WTC11 (cell line): ENCODE measurements around the gene CTBP1. TPM values are rescaled to one million over a fixed set of nuclear protein-coding genes. Genes with fewer than 3 reads are reported as not detected.

Source experiments
- ATAC-seq: fragments of 200-7000 bp; cut with Tn5 transposase; 2 replicates; pipeline ENCODE4 v1.10.0; 2021; ENCODE audit warnings: mild to moderate bottlenecking, moderate library complexity
- CTCF ChIA-PET: fragments of 300-600 bp; sonication (Branson Sonifier 250); formaldehyde crosslinking; loops from one replicate; lab custom pipeline; 2021; ENCODE audit warnings: antibody characterized with exemption; lab: Charles Lee
- POLR2A ChIA-PET: fragments of 350-600 bp; sonication (Branson Sonifier 250); formaldehyde crosslinking; loops from one replicate; lab custom pipeline; 2021; ENCODE audit warnings: antibody characterized with exemption; lab: Charles Lee
- DNase-seq: peaks from one replicate; pipeline ENCODE4 v3.0.0; 2021; ENCODE audit warnings: low spot score
- H3K27ac Mint-ChIP-seq: 2 replicates; pipeline ENCODE4 v1.8.0; 2021; ENCODE audit warnings: mixed read lengths
- H3K27me3 Mint-ChIP-seq: 2 replicates; pipeline ENCODE4 v1.8.0; 2021; ENCODE audit warnings: low read depth, mild to moderate bottlenecking, moderate library complexity, mixed read lengths
- H3K36me3 Mint-ChIP-seq: 2 replicates; pipeline ENCODE4 v1.8.0; 2021; ENCODE audit warnings: mixed read lengths
- H3K4me1 Mint-ChIP-seq: 2 replicates; pipeline ENCODE4 v1.8.0; 2022; ENCODE audit warnings: mixed read lengths
- H3K4me3 Mint-ChIP-seq: 2 replicates; pipeline ENCODE4 v1.8.0; 2021; ENCODE audit warnings: mild to moderate bottlenecking, moderate library complexity, mixed read lengths
- H3K9me3 Mint-ChIP-seq: 2 replicates; pipeline ENCODE4 v1.8.0; 2021; ENCODE audit warnings: mixed read lengths
- ATF6 ChIP-seq: sonication (generic); formaldehyde crosslinking; IDR thresholded peaks from 2 replicates; pipeline ENCODE4 v1.8.1; 2023; ENCODE audit warnings: mild to moderate bottlenecking, missing genetic modification reagents
- CREB1 ChIP-seq: sonication (generic); formaldehyde crosslinking; IDR thresholded peaks from 2 replicates; pipeline ENCODE4 v1.8.0; 2023; ENCODE audit warnings: mild to moderate bottlenecking, missing genetic modification reagents
- CTCF ChIP-seq: fragments of 200-600 bp; IDR thresholded peaks from 2 replicates; pipeline ENCODE4 v1.8.0; 2022; ENCODE audit warnings: antibody characterized with exemption
- FOXJ3 ChIP-seq: sonication (generic); formaldehyde crosslinking; IDR thresholded peaks from 2 replicates; pipeline ENCODE4 v1.9.0; 2021; ENCODE audit warnings: missing genetic modification reagents, mild to moderate bottlenecking, borderline replicate concordance
- KAT7 ChIP-seq: sonication (generic); formaldehyde crosslinking; IDR thresholded peaks from 2 replicates; pipeline ENCODE4 v1.8.1; 2023; ENCODE audit warnings: missing genetic modification reagents, mild to moderate bottlenecking, borderline replicate concordance
- MYBL2 ChIP-seq: sonication (generic); formaldehyde crosslinking; IDR thresholded peaks from 2 replicates; pipeline ENCODE4 v1.8.1; 2023; ENCODE audit warnings: mild to moderate bottlenecking, moderate library complexity, missing genetic modification reagents
- NR3C1 ChIP-seq: sonication (generic); formaldehyde crosslinking; conservative IDR thresholded peaks from 2 replicates; pipeline ENCODE4 v1.8.1; 2023; ENCODE audit warnings: low read depth, mild to moderate bottlenecking, missing genetic modification reagents
- PRDM15 ChIP-seq: sonication (generic); formaldehyde crosslinking; IDR thresholded peaks from 2 replicates; pipeline ENCODE4 v1.8.0; 2022; ENCODE audit warnings: missing genetic modification reagents
- RORB ChIP-seq: fragments of 250-450 bp; sonication (Bioruptor Pico); IDR thresholded peaks from 2 replicates; pipeline ENCODE4 v1.9.0; 2021; ENCODE audit warnings: mild to moderate bottlenecking
- SMAD4 ChIP-seq: sonication (generic); formaldehyde crosslinking; IDR thresholded peaks from 2 replicates; pipeline ENCODE4 v1.8.0; 2022; ENCODE audit warnings: mild to moderate bottlenecking, missing genetic modification reagents
- TP53 ChIP-seq: sonication (generic); formaldehyde crosslinking; IDR thresholded peaks from 2 replicates; pipeline ENCODE4 v1.8.1; 2023; ENCODE audit warnings: mild to moderate bottlenecking, missing genetic modification reagents
- ZNF121 ChIP-seq: sonication (generic); formaldehyde crosslinking; IDR thresholded peaks from 2 replicates; pipeline ENCODE4 v1.8.0; 2023; ENCODE audit warnings: missing genetic modification reagents
- ZNF138 ChIP-seq: sonication (generic); formaldehyde crosslinking; conservative IDR thresholded peaks from 2 replicates; pipeline ENCODE4 v1.8.1; 2022; ENCODE audit warnings: mild to moderate bottlenecking, moderate library complexity, missing genetic modification reagents
- ZNF219 ChIP-seq: sonication (generic); formaldehyde crosslinking; IDR thresholded peaks from 2 replicates; pipeline ENCODE4 v1.8.0; 2023; ENCODE audit warnings: missing genetic modification reagents, mild to moderate bottlenecking, borderline replicate concordance
- ZNF232 ChIP-seq: sonication (generic); formaldehyde crosslinking; IDR thresholded peaks from 2 replicates; pipeline ENCODE4 v1.8.0; 2022; ENCODE audit warnings: mild to moderate bottlenecking, missing genetic modification reagents
- ZNF281 ChIP-seq: sonication (generic); formaldehyde crosslinking; IDR thresholded peaks from 2 replicates; pipeline ENCODE4 v1.8.0; 2023; ENCODE audit warnings: mild to moderate bottlenecking, missing genetic modification reagents
- ZSCAN18 ChIP-seq: fragments of 250-450 bp; sonication (Bioruptor Pico); IDR thresholded peaks from 2 replicates; pipeline ENCODE4 v2.1.2; 2022; ENCODE audit warnings: mild to moderate bottlenecking, moderate library complexity
- total RNA-seq: library from RNA; stranded (reverse); gene quantifications from 3 replicates; pipeline ENCODE4 v1.2.3, GENCODE V29; 2021

CTBP1 gene
- total RNA-seq, 1 experiment from 2014 or later: 143 TPM

GRCh38 chr4:1211371-1211770 lies 37.6 kb downstream of the CTBP1 start (continued):
- TF ChIP-seq ZNF281: no peak
- no peak for TF ChIP-seq ZNF232
- TF ChIP-seq ATF6: no peak
- TF ChIP-seq MYBL2 (CRISPR knock-in tag): no peak
- no peak for TF ChIP-seq CREB1 (CRISPR knock-in tag)
- no peak for TF ChIP-seq TP53
- TF ChIP-seq ZSCAN18: no peak
- TF ChIP-seq KAT7 (CRISPR knock-in tag): no peak
- no peak for TF ChIP-seq FOXJ3
- TF ChIP-seq, all 79 proteins: peak for 0

- Mint-ChIP-seq H3K4me1 (no peaks in the 10 kb centered on the region), H3K27me3 (no peaks in the 10 kb centered on the region), H3K36me3 (peaks cover 6% of the 10 kb centered on the region; the same call in 1 of the 2 replicates), H3K27ac (no peak overlapping the region), H3K9me3 (no peaks in the 10 kb centered on the region), H3K4me3 (no peak overlapping the region)
- DNase-seq (no peak), ATAC-seq (no peak)
- TF ChIP-seq CTCF (no peak), ZNF219 (CRISPR knock-in tag) (no peak), RORB (CRISPR knock-in tag) (no peak), NR3C1 (no peak), ATF6 (no peak), PRDM15 (CRISPR knock-in tag) (no peak), ZNF138 (no peak), SMAD4 (CRISPR knock-in tag) (no peak), KAT7 (CRISPR knock-in tag) (no peak), ZNF121 (CRISPR knock-in tag) (no peak)
- CTCF ChIA-PET: no interaction called here
- POLR2A ChIA-PET: no interaction called here
These were observed 38.0 kb downstream of the CTBP1 start for GRCh38 chr4:1210971-1211370.
